Activated CD8-positive, alpha-beta memory T cell treated with anti-CD3 and anti-CD28 coated beads, Interleukin-2, amount 50 U/mL, for 4 hours (primary cell): ENCODE results near the gene NGFR.
A peak's percentile ranks its signal among the peaks of the same experiment; 100 is the strongest.
"Not testable (repeated sequence)": the region's sequence is repeated elsewhere in the genome, so short reads cannot be mapped to it uniquely, and the experiment has no call there.

Experiments used
- DNase-seq: peaks from one replicate; pipeline ENCODE4 v3.0.0-alpha.2; 2020

Gene NGFR

DNA sequence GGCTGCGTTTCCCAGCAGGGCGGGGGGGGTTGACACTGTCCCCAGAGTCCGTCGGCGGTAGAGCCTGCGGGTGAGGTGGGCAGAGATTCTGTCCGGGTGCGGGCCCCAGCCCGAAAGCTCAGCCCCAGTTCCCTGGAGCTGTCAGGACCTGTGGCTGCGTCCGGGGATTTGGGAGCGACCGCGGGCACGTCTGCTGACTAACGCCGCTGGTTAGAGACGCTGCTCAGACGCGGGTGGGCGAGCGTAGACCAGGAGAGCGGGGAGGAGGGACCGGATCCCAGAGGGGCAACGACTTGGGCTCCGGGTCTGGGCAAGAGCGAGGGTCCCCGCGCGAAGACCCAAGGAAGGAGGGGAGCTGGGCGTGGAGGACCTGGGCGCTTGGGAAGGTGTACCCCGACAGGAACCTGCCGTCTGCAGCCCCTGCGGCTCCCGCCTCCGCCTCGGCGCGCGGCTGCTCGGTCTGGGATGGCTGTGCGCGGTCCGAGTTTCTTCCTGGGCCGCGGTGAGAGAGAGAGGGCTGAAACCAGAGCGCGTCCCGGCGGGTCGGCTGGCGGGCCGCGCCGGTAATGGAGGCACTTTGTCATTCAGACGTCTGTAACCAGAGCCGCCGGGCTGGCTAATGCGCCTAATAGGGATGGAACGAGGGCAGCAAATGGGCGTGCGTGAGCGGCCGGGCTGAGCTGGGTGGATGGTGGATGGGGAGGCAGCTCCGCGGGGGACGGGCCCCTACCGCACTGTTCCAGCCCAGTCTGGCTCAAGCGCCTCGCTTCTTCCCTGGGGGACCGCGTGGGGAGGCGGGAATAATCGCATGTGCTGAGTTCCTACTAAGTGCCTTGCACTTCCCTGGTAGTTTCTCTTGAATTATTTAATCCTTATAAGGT is 2.3 kb downstream of the NGFR start:
- peak; percentile 21 for DNase-seq

DNA sequence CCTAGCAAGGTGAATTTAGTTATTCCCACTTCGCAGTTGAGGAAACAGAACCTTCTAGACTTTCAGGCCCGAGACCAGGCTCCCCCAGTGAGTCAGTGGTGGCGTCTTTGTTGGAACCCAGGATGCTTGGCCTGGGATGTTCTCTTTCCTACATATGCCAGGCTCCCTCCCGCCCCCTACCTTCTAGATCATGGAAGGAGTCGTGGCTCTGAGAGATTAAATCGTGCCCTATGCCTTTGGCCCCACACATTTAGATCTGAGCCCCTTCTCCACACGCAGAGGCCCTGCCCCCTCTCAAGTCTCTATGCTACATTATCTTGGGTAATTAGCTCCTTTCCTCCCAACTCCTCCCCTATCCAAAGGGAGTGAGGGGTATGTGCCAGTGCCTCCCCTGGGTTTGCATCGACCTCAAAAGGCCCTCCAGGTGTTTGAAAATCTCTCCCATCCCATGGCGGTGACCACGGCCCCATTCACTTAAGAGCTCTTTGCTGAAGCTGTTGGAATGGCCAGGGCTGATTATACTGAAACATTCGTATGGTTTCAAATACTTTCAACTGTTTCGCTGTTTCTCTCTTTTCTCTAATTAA is 3.0 kb downstream of the NGFR start:
- DNase-seq, result no peak

DNA sequence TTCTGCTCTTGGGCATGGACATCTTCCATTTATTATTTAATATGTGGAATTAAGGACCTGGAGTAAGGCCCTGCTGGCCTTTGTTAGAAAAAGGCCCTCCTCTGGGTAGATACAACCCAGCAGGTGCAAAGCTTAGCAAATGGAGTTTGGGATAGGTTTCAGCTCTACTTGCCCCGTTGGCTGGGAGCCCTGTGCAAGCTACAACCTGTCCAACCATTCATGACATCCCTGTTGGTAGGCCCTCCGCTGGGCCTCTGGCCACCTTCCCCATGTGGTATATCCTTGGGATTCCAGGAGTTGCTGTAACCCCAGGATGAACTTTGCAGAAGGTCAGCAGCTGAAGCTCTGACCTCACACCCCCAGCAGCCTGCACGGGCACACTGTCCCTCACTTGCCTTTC is 6.4 kb downstream of the NGFR start:
- no peak for DNase-seq

DNA sequence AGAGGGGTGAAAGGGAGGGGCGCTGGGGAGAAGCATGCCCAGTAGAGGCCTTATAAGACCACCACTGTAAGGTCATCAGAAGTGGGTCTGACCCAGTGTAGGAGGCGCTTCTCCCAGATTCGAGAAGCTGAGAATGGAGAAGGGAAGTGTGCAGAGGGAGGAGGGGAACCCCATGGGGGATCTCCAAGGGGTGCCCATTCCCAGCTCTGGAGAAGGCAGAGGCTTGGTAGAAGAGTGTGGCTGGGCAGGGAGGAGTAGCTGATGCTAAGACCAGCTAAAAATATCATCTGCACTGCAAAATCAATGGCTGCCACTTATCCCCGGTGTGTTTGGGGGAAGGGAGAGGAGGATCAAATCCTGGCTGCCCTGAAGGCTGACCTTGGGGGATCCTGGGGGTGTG is 7.2 kb downstream of the NGFR start:
- no peak for DNase-seq

DNA sequence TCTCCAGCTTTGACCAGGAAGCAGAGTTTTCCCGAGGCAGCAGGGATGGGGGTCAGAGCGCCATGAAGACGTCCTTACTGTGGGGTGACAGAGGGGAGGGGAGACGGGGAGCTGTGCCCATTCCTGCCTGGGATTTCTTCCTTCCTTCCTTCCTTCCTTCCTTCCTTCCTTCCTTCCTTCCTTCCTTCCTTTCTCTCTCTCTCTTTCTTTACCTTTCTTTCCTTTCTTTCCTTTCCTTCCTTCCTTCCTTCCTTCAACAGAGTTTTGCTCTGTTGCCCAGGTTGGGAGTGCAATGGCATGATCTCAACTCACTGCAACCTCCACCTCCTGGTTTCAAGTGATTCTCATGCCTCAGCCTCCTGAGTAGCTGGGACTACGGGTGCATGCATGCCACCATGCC is 7.6 kb downstream of the NGFR start:
- not testable (repeated sequence) for DNase-seq

DNA sequence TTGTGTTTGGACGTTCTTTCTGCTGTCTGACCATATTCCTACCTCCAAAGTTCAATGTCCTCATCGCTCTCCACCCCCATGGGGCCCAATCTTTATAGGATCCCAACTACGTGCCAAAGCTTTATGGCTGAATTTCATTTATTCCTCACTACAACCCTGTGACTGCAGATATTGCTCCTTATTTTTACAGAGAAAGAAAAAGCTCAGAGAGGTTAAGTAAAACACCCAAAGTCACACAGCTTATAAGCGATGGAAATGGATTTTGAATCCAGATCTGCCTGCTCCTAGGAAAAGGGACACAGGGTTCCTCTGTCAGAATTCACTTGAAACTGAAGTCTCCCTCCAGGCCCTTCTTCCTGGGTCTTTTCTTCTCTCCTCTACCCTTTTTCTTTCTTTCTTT is 9.3 kb downstream of the NGFR start:
- no peak for DNase-seq

DNA sequence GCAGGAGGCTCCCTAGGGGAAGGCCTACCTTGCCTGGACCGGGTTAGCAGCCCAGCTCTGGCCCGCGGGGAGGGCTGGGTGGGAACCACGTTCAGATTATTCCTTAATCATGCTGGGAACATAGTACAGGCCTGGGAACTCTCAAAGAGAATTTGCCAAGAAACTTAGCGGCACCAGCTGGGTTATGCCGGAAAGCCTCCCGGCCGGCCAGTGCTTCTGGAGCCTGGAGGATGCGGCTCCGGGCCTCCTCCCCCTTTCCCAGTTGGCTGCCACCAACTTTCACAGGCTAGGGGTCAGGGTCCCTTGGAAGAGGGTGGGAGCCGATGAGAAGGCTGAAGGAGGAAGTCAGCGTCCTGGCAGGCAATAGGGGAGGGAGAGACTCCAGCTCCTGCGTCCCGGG is 10.8 kb downstream of the NGFR start:
- no peak for DNase-seq

DNA sequence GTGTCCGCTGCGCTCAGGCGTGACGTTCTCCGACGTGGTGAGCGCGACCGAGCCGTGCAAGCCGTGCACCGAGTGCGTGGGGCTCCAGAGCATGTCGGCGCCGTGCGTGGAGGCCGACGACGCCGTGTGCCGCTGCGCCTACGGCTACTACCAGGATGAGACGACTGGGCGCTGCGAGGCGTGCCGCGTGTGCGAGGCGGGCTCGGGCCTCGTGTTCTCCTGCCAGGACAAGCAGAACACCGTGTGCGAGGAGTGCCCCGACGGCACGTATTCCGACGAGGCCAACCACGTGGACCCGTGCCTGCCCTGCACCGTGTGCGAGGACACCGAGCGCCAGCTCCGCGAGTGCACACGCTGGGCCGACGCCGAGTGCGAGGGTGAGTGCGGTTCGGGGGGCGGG is 11.2 kb downstream of the NGFR start:
- no peak for DNase-seq

DNA sequence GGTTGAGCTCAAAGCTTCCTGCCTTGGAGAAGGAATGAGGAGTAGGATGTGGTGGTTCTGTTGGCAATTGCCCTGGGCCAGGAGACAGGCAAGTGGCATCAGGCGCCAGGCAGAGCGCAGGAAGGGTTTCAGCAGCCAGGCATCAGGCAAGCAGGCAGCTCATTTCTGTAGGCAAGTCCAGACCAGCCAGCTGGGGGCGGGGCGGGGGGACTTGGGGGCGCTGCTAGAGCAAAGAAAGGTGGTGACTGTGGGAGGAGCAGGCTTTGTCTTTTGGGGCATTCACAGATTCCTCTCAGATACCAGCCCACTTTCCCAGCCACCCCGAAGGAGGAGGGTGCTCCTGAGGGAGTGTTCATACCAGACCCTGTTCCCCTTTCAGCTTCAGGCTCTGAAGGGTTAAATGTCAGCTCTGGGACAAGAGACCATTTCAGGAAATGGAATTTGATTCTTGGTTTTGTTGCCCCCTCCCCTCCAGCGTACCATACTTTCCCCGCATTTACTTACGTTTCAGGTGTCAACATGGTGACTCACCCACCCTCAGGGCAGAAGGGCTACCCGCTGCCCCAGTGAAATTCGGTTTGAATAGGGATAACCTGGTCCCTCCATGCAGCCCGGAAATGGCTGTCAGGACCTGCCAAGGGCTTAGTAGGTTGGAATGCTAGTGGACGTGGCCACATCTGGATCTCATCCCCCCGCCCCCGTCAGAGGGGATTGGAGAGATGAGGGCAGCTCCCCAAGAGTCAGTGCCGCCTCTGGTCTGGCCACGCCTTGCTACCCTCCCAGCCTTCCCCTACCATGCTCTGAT is 13.2 kb downstream of the NGFR start:
- no peak for DNase-seq

DNA sequence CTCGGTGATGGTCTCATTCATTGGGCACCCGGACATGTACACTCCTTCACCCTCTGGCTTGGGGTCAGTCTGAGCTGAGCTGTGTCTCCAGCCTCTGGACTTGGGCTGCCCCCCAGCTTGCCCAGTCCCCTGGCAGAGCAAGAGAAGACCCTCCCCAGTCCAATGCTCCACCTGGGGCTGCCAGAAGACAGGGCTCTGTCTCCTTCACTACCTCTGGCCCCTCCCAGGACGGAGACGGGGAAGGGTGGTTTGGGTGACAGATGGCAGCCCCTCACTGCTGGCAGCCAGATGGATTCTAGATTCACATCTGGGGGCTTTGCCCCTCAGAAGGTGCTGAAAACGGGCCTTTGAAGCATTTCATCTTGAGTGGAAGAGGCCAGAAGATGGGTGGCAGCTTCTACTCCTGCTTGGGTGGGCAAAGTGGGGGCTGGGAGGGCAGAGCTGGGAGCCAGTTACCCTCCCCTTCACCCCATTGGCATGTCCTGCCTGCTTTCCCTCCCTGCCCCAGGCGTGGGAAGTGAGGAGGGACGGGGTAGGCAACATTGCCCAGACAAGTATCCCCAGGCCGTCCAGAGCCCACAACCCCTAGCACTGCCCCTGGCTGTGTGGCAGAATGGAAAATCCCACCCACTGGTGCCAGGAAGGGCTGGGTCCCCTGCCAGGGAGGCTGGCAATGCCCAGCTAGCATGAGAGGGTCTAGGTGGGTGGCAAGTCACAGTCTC is 13.9 kb downstream of the NGFR start:
- DNase-seq, result no peak

DNA sequence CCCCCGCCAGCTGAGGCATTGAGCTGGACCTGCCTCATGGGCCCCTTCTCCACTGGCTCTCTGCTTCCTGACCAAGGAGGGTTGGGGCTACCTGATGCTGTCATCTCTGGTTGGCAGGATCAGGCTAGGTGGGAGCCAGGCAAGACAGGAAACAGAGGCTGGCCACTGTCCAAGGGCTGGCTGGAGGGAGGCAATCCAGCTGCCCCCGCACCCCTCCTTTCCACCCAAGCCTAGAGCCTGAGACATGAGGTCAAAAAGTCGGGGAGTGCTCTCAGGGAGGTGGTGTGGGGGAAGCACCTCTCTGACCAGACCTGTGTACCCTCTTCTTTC is 14.5 kb downstream of the NGFR start:
- no peak for DNase-seq

DNA sequence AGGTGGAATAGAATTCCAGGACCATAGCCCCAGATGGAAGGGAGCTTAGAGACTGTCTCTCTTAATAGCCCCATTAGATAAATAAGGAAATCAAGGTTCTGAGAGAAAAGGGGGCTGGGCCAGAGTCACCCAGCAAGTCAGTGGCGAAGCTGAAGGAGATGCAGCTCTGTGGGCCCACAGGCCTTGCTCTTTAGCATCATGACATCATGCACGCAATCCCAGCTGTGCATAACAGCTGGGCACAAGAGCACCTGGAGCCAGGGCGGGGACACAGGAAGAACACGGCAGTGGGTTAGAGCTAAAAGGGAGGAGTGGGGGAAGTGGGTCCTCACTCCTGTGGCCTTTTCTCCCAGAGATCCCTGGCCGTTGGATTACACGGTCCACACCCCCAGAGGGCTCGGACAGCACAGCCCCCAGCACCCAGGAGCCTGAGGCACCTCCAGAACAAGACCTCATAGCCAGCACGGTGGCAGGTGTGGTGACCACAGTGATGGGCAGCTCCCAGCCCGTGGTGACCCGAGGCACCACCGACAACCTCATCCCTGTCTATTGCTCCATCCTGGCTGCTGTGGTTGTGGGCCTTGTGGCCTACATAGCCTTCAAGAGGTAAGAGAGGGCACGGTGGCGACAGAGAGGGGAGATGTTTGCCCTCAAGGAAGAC is 15.1 kb downstream of the NGFR start:
- no peak for DNase-seq

DNA sequence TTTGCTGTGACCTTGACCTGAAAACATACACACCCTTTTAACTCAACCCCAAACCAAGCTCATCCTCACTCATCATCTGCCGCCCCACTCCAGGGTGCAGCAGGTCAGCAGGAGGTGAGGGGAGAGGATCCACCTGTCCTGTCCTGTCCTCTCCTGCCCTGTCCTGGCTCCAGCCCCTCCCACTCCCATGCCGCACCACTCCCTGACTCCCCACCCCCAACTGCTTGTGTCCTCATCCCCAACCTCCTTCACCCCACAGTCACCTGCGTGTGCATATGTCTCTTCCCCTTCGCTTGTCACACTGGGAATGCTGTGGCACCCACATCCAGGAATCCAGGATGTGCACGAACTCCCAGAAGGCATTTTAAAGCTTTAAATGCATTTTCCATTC is 15.6 kb downstream of the NGFR start:
- no peak for DNase-seq

DNA sequence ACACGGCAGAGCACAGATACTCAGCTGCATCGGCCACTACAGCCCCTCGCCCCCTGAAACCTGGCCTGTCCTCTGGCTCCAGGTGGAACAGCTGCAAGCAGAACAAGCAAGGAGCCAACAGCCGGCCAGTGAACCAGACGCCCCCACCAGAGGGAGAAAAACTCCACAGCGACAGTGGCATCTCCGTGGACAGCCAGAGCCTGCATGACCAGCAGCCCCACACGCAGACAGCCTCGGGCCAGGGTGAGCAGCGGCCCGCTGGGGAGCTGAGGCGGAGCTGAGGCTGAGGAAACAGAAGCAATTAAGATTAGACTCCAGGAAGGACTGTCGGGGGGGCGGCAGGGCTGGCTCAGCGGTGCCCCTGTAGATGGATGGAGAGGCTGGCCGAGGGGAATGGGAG is 16.7 kb downstream of the NGFR start:
- no peak for DNase-seq

DNA sequence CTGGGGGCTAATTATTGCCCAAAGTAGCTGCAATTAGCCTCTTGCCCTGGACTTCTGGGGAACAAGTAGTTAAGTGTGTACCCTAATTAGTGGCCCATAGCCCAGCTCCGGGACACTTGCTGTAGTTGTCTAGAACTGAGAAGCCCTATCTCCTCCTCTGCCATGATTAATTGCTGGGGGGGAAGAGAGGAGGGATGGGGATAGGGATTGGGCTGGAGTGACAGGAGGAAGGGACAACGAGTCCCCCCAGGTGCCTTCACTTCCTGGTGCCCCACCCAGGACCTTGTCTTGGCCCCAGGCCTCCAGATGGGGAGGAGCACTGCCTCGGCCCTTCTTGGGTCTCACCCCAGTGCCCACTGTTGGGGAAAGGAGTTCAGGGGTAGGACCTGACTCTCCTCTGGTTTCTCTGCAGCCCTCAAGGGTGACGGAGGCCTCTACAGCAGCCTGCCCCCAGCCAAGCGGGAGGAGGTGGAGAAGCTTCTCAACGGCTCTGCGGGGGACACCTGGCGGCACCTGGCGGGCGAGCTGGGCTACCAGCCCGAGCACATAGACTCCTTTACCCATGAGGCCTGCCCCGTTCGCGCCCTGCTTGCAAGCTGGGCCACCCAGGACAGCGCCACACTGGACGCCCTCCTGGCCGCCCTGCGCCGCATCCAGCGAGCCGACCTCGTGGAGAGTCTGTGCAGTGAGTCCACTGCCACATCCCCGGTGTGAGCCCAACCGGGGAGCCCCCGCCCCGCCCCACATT is 17.4 kb downstream of the NGFR start:
- DNase-seq, result no peak

DNA sequence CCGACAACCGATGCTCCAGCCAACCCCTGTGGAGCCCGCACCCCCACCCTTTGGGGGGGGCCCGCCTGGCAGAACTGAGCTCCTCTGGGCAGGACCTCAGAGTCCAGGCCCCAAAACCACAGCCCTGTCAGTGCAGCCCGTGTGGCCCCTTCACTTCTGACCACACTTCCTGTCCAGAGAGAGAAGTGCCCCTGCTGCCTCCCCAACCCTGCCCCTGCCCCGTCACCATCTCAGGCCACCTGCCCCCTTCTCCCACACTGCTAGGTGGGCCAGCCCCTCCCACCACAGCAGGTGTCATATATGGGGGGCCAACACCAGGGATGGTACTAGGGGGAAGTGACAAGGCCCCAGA is 17.9 kb downstream of the NGFR start:
- no peak for DNase-seq

DNA sequence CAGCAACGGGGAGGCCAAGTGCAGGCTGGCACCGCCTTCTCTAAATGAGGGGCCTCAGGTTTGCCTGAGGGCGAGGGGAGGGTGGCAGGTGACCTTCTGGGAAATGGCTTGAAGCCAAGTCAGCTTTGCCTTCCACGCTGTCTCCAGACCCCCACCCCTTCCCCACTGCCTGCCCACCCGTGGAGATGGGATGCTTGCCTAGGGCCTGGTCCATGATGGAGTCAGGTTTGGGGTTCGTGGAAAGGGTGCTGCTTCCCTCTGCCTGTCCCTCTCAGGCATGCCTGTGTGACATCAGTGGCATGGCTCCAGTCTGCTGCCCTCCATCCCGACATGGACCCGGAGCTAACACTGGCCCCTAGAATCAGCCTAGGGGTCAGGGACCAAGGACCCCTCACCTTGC is 18.5 kb downstream of the NGFR start:
- DNase-seq, result no peak

DNA sequence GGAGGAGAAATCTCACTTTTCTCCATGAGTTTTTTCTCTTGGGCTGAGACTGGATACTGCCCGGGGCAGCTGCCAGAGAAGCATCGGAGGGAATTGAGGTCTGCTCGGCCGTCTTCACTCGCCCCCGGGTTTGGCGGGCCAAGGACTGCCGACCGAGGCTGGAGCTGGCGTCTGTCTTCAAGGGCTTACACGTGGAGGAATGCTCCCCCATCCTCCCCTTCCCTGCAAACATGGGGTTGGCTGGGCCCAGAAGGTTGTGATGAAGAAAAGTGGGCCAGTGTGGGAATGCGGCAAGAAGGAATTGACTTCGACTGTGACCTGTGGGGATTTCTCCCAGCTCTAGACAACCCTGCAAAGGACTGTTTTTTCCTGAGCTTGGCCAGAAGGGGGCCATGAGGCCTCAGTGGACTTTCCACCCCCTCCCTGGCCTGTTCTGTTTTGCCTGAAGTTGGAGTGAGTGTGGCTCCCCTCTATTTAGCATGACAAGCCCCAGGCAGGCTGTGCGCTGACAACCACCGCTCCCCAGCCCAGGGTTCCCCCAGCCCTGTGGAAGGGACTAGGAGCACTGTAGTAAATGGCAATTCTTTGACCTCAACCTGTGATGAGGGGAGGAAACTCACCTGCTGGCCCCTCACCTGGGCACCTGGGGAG is 19.1 kb downstream of the NGFR start:
- DNase-seq, result no peak

DNA sequence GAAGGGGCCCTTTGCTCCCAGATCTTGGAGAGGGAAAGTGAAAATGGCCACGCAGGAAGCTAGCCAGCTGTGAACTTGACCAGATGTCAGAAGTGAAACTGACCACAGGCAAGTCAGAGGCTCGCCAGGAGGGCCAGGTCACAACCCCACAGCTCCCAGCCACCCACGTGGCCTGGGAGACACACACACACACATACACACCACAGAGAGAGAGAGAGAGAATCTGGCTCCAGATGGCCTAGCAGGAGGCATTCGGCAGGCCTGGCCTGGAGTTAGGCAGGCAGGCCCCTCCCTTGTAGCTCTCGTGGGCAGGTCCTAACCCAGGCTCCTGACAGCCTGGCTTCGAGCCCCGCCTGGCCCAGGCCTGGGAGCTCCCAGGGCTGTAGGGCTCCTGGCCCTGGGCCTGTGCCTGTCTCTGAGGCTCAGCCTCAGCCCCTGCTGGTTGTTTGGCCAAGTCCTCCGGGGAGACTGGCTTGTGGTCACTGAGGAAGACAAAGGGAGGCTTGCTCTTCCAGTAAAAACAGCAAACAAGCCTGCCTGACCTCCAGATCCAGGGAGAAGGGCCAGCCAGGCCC is 20.2 kb downstream of the NGFR start:
- DNase-seq, result no peak

DNA sequence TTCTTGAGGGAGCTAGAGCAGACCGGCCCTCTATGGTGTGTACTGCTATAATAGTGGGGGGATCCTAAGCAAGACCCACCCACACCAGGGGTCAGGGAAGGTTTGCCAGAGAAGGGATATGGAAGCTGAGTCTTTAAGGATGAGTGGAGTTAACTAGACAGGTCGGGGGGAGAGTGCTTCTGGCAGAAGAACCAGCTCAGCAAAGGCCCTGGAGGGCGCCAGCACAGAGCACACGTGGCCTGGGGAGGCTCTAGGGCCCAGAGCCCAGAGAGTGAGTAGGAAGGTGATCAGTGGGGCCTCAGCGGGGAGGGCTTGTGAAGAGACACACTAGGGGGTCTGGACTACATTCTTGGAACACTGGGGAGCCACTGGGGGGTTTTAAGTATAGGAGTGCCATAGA is 21.1 kb downstream of the NGFR start:
- DNase-seq, result no peak

DNA sequence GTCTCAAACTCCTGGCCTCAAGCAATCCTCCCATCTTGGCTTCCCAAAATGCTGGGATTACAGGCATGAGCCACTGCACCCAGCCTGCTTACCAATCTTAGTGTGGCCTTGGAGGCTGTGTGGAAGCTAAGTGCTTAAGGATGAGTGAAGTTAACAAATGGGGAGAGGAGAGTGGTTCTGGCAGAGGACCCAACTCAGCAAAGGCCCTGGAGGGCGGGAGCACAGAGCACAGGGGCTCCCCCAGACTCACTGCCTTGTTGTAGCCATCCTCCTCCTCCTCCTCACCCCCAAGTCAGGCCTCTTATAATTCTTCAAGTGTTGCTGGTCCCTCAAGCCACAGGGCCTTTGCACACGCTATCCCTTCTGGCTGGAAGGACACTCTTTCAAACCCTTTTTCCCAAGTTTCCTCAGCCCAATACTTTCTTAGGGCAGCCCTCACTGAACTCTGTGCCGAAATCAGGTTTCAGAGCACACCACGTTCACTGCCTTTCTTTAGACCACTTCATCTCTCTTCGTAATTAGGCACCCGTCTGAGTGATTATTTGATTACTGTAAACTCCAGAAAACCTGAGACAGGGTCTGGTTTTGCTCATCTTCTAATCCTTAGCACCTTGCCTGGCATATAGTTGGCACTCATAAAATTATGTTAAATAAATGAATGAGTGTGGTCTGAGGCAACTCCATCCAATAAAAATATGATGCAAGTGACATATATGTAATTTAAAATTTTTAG is 23.4 kb downstream of the NGFR start:
- peak; percentile 7 for DNase-seq
